ENCODE results near the gene SMCO3.

Gene SMCO3

DNA sequence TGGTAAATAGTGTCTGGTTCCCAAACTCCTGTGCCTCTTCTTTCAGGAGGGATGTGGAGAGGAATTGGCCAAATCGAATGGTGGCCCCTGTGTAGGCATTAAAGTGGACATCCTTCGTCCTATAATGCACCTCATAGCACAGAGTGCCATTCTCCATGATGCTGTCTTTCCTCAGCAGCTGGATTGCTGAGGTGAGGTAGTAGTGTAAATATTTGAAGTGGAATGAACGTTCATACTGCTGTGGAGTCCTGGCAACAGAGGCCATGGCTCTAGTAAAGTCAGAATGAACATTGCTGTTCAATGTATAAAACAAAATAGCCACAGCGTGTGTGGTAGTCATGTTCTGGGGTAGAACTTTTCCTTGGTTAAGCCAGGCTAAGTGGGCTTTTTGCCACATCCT is 26.6 kb upstream of the SMCO3 start:
- H3K9me3 Mint-ChIP-seq: peaks cover 6% of the 10 kb centered on the region
- no peak overlapping the region for H3K27ac Mint-ChIP-seq
- H3K4me3 Mint-ChIP-seq: no peak overlapping the region
- ATAC-seq: no peak
- peaks cover 7% of the 10 kb centered on the region for H3K36me3 Mint-ChIP-seq
- H3K27me3 Mint-ChIP-seq: no peaks in the 10 kb centered on the region
- peaks cover 13% of the 10 kb centered on the region for H3K4me1 Mint-ChIP-seq

DNA sequence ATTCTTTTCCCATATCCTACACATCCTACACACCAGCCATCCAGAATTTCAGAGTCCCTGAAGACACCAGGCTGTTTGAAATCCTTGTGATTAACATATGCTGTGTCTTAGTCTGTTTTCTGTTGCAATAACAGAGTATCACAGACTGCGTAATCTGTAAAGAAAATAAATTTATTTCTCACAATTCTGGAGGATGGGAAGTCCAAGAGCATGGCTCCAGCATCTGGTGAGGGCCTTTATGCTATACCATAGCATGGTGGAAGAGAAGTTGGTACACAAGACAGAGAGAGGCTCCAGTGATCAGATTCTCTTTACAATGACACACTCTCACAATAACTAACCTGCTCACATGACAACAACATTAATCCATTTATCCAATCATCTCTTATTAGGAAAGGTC is 25.3 kb upstream of the SMCO3 start:
- H3K4me3 Mint-ChIP-seq: no peak overlapping the region
- H3K4me1 Mint-ChIP-seq: peaks cover 13% of the 10 kb centered on the region
- H3K36me3 Mint-ChIP-seq: peaks cover 7% of the 10 kb centered on the region
- ATAC-seq: no peak
- peaks cover 6% of the 10 kb centered on the region for H3K9me3 Mint-ChIP-seq
- no peak overlapping the region for H3K27ac Mint-ChIP-seq
- no peaks in the 10 kb centered on the region for H3K27me3 Mint-ChIP-seq

DNA sequence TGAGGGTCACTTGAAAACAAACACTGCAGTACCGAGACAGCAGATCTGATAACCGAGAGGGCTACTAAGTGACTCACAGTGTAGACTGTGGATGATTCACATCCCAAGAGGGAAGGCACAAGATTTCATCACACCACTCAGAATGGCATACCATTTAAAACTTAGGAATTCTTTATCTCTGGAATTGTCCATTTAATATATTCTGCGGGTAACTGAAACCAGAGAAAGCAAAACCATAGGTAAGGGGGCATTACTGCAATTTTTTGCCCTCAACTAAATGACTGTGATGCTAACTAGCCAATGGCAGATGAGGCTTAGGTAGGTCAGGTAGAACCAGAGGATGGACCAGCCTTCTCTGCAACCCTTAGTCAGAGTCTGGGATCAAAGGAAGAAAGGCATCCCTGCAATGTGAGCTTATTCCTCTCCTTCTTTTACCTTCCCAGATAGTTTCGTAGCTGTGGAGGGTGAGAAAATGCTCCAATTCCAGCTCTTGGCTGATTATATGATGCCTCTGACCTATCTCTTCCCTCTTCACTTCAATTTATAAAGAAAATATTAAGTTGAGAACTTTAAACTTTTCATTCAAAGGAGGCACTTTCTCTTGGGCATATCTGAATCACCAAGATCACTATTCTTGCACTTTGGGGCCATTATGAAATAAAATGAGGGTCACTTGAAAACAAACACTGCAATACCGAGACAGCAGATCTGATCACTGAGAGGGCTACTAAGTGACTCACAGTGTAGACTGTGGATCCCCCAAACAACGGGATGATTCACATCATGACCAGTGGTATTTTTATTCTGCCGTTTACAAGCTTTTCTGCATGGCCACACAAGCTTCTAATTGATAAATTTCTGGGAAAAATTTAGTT is 22.6 kb upstream of the SMCO3 start:
- Mint-ChIP-seq H3K36me3 (peaks cover 13% of the 10 kb centered on the region), H3K4me1 (peaks cover 12% of the 10 kb centered on the region), H3K27me3 (no peaks in the 10 kb centered on the region), H3K27ac (no peak overlapping the region), H3K4me3 (no peak overlapping the region), H3K9me3 (peaks cover 6% of the 10 kb centered on the region)
- ATAC-seq: no peak

DNA sequence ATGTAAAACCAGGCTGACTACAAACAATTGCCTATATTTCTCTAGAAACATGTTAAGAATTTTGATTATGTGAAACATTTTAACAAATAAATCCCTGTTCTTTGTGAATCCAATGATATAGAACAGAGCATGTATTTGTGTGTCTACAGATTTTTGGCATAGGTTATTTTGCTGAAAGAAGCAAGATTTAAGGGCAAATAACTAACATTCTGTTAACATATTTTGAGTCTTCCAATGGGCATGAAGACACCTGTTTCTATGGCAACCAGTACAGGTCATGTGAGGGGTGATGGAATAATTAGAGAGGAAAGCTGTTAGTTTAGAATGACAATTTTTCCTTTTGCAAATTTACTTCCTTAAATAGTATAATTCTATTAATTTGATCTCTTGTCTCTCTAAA is 20.5 kb upstream of the SMCO3 start:
- ATAC-seq: no peak
- Mint-ChIP-seq H3K4me3 (no peak overlapping the region), H3K27ac (no peak overlapping the region), H3K9me3 (peaks cover 6% of the 10 kb centered on the region), H3K36me3 (peaks cover 12% of the 10 kb centered on the region), H3K27me3 (no peaks in the 10 kb centered on the region), H3K4me1 (peaks cover 6% of the 10 kb centered on the region)

DNA sequence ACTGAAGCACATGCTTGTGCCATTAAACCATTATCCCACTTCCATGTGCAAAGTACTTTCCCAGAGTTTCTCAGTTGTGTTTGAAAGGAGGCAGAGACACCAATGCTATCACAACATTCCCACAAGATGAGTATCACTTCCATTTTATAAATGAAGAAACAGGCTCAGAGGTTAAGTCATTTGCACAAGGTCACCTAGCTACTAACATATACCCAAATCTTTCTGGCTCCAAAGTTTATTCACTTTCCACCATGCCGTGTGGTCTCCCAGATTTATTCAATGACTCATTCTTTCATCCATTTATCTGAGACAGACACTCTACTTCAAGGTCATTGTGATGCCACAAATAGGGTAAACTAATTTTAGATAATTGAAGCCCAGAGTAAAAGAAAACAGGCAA is 20.0 kb upstream of the SMCO3 start:
- no peak overlapping the region for H3K27ac Mint-ChIP-seq
- H3K9me3 Mint-ChIP-seq: peaks cover under 1% of the 10 kb centered on the region
- H3K36me3 Mint-ChIP-seq: peaks cover 6% of the 10 kb centered on the region
- no peaks in the 10 kb centered on the region for H3K27me3 Mint-ChIP-seq
- ATAC-seq: no peak
- H3K4me1 Mint-ChIP-seq: peaks cover 6% of the 10 kb centered on the region
- no peak overlapping the region for H3K4me3 Mint-ChIP-seq

DNA sequence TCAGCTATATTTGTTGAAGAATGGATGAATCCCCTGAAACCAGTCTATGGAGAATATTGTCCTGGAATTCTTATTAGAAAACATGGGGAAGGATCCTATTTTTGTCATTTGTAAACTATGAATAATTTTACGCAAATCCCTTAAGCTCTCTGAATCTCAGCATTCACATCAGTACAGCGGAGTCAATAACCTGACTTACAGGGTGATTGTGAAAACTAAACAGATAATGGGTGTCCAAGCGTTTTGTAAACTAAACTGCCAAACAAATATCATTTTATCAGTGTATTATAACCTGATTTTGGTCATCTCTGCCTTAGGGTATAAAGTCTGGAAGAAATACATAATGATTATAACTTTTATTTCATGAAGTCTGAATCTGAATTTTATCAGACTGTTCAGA is 19.4 kb upstream of the SMCO3 start:
- Mint-ChIP-seq H3K4me1 (peaks cover 6% of the 10 kb centered on the region), H3K4me3 (no peak overlapping the region), H3K9me3 (no peaks in the 10 kb centered on the region), H3K27ac (no peak overlapping the region), H3K27me3 (no peaks in the 10 kb centered on the region), H3K36me3 (peaks cover 6% of the 10 kb centered on the region)
- no peak for ATAC-seq

DNA sequence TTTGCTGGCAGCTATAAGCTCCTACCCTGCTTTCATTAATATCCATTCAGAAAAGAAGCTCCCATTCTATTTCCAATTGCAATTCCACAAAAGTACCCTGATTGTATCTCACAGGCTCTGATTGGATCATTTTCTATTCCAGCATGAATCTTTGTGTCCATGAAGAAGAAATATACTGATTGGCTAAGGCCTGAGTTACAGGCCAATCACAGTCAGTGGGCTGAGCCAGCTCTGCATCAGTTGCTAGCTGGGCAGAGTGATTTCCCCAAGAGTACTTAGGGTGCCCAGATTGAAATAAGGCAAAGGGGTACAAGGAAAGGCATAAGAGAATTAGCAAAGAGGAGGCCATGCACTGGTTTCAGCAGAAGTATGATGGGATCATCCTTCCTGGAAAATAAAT is 14.9 kb upstream of the SMCO3 start:
- no peak for ATAC-seq
- H3K4me3 Mint-ChIP-seq: no peak overlapping the region
- no peaks in the 10 kb centered on the region for H3K4me1 Mint-ChIP-seq
- H3K9me3 Mint-ChIP-seq: no peaks in the 10 kb centered on the region
- peaks cover 6% of the 10 kb centered on the region for H3K36me3 Mint-ChIP-seq
- H3K27ac Mint-ChIP-seq: no peak overlapping the region
- H3K27me3 Mint-ChIP-seq: no peaks in the 10 kb centered on the region

DNA sequence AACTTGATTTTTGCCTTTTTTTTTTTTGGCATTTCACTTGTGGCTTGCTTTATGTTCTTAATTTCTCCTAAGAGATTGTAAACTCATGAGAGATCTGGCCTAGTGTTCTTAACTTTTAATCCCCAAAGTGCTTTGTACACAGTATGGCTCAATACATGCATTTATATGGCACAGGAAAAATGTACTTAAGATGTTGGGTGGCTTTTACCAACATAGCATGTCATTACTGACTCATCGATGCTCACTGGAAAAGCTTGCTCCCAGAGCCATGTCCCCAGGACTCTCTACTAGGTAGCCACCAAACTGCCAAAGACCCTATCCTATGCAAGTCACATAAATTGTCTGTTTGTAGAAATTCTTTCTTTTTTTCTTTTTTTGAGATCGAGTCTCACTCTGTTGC is 13.1 kb upstream of the SMCO3 start:
- Mint-ChIP-seq H3K27me3 (no peaks in the 10 kb centered on the region), H3K27ac (no peak overlapping the region), H3K4me1 (no peaks in the 10 kb centered on the region), H3K36me3 (peaks cover 2% of the 10 kb centered on the region), H3K4me3 (no peak overlapping the region), H3K9me3 (no peaks in the 10 kb centered on the region)
- no peak for ATAC-seq

DNA sequence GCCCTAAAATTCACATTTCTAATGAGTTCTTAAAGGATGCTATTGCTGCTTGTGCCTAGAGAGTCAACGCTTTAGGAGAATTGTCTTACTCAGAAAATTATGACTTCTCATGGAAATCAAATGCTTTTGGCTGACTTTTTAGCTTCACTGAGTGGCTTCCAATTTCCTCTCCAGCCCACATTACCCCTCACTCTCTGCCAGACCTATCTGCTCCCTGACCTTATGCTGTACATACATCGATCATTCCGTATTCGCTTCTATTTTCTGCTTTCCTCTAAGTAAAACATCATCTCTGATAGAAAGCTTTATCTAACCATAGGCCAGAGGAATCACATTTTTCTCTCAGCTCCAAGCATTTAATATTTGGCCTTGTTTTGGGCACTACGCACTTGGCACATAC is 12.5 kb upstream of the SMCO3 start:
- Mint-ChIP-seq H3K27me3 (no peaks in the 10 kb centered on the region), H3K9me3 (no peaks in the 10 kb centered on the region), H3K4me1 (no peaks in the 10 kb centered on the region), H3K27ac (no peak overlapping the region), H3K36me3 (no peaks in the 10 kb centered on the region), H3K4me3 (no peak overlapping the region)
- ATAC-seq: no peak

DNA sequence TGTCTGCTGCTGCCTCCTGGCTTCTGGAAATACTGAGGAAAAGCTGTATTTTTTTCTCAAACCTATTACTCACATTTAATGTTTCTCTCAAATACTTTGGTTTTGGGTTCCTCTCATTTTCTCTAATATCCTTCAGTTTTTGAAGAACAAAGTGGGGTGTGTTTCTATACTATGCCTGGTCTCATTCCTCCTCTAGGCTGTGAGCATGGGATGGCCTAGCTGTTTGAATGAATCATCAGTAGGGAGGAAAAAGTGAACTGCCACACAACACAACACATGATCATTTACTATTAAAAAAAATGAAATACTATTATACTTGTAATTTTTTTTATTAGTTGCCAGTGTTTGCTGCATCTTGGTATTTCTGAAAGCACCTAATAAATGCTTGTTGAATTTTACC is 11.3 kb upstream of the SMCO3 start:
- Mint-ChIP-seq H3K36me3 (no peaks in the 10 kb centered on the region), H3K4me3 (no peak overlapping the region), H3K27ac (no peak overlapping the region), H3K4me1 (no peaks in the 10 kb centered on the region), H3K9me3 (no peaks in the 10 kb centered on the region), H3K27me3 (no peaks in the 10 kb centered on the region)
- no peak for ATAC-seq

DNA sequence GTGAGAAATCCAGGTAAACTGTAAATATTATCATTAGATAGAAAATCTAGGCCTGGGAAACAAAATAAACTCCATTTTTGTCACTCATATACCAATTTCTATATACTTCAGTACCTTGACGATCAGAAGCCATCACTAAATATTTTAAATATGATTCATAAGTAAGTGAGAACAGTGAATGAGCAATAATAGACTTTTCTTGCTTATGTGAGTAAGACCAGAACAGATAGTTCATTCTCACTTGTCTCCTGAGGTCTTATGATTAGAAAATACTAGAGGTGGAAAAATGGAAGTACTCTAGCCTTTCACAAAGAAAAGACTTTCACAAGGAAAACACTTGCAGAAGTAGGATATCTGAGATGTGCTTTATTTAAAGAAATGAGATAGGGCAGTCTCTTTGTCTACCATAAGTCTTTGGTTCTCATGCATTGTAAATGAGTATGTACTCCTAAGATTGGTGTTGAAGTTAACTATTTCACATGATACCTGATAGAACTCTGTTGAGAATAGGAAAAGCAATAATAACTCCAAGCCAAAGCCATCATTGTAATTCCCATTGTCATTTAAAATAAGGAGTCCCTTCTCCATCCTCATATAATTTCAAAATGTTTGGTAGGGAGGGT is 10.1 kb upstream of the SMCO3 start:
- Mint-ChIP-seq H3K27me3 (no peaks in the 10 kb centered on the region), H3K9me3 (no peaks in the 10 kb centered on the region), H3K4me3 (no peak overlapping the region), H3K4me1 (no peaks in the 10 kb centered on the region), H3K27ac (no peak overlapping the region), H3K36me3 (no peaks in the 10 kb centered on the region)
- no peak for ATAC-seq

DNA sequence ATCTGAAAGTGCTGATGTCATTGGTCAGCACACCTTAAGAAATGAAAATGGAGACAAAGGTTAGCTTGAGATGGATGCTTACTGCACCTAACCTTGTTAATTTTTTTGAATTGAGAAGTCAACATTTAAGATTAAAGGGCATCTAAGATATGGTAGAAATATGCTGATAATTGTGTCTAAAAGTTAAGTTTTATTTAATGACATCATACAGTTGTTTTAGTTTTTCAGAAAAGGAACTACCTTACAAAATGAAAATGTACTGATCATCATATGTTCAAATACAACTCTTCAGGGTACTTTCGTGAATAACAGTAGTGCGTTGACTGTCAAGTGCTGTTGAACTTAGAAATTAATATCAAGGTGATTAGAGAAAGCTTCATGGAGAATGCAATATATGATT is 2.5 kb downstream of the SMCO3 start:
- Mint-ChIP-seq H3K4me3 (no peak overlapping the region), H3K27me3 (no peaks in the 10 kb centered on the region), H3K27ac (no peak overlapping the region), H3K4me1 (peaks cover 16% of the 10 kb centered on the region), H3K9me3 (no peaks in the 10 kb centered on the region), H3K36me3 (no peaks in the 10 kb centered on the region)
- ATAC-seq: no peak

DNA sequence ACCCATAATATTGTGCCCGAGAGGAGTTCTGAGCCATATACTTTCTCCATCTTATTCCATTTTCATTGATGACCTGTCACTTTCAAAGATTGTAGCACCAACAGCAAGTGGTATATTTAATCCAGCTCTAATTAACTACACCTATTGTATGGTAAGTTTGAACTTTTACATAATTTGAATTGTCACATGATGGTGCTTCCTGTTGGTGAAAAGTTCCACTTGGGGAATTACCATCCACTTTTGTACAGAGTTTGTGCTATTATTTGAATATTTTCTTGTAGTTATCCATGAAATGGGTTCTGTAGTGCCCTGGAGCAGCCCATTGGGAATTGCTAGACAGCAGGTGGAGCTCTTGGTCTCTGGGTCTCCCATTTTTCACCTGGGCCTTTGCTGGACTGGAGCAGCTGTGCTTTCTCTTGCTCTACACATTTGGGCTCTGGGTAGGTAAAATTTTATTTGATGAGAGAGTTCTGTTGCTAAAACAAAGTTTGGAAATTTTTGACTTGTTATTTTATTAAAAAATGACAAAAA is 3.0 kb downstream of the SMCO3 start:
- H3K27ac Mint-ChIP-seq: no peak overlapping the region
- H3K27me3 Mint-ChIP-seq: no peaks in the 10 kb centered on the region
- no peak overlapping the region for H3K4me3 Mint-ChIP-seq
- no peaks in the 10 kb centered on the region for H3K9me3 Mint-ChIP-seq
- no peak for ATAC-seq
- no peaks in the 10 kb centered on the region for H3K36me3 Mint-ChIP-seq
- peaks cover 16% of the 10 kb centered on the region for H3K4me1 Mint-ChIP-seq

DNA sequence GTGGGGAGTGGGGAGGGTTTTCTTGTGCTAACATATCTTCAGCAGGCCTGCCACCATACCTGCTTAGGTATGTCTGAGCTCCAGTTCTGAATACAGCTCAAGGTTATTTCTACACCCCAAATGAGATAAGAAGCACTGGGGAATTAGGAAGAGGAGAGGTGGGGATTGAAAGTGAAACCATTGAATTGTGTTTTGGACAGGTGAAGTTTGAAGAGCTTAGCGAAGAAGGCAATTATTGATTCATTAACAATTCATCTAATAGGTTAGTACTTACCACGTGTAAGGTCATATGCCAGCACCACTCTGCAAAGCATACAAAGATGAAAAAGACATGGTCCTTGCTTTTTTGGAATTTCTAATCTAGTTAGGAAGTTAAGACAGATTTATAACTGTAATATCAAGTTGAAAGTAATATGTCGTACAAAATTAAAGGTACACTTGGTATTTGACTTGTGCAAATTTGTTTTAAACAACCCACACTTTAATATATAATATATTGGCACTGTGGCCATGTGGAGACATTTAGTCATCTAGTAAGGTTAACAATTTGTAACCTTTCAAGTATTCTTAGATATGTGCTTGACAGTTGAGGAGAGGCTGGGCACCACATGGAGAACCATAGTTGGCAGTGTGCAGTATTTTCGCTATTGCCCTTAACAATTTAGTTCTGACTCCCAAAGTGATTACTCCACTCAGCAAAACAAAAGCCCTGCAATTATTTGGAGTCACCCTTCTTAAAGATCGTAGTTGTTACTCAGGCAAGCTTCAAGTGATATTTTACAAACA is 3.6 kb downstream of the SMCO3 start:
- H3K27me3 Mint-ChIP-seq: no peaks in the 10 kb centered on the region
- H3K4me1 Mint-ChIP-seq: peaks cover 16% of the 10 kb centered on the region
- ATAC-seq: no peak
- H3K4me3 Mint-ChIP-seq: no peak overlapping the region
- H3K27ac Mint-ChIP-seq: no peak overlapping the region
- no peaks in the 10 kb centered on the region for H3K9me3 Mint-ChIP-seq
- H3K36me3 Mint-ChIP-seq: no peaks in the 10 kb centered on the region

DNA sequence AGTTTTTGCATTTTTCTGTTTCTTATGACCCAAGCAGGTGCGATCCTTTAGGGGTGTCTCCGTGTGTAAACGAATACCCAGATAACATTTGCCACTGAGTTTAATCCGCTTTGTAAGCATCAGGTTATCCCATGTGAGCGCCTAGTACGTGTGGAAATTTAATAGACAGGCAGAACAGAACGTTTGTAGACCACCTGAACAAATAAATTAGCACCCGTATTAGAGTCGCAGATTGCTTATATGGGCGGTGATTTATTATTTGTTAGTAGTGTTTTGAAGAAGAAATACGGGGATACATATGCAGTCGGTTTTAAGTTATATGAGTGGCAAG is 10.2 kb downstream of the SMCO3 start:
- Mint-ChIP-seq H3K36me3 (peaks cover 13% of the 10 kb centered on the region), H3K4me1 (peaks cover 12% of the 10 kb centered on the region), H3K27ac (no peak overlapping the region), H3K27me3 (no peaks in the 10 kb centered on the region), H3K4me3 (no peak overlapping the region), H3K9me3 (no peaks in the 10 kb centered on the region)
- no peak for ATAC-seq

Data from stimulated activated memory B cell treated with anti-CD40 and anti-IgM and Interleukin-4, amounts not matched to agents 10 μg/mL and 1 μg/mL and 100 μg/mL, for 72 hours (primary cell).